Subcutaneous adipose tissue (tissue), 4 donors: ENCODE data around the gene RAB37. TPM values are rescaled to one million over a fixed set of nuclear protein-coding genes. Genes with fewer than 3 reads are reported as not detected.

Experiments used
- total RNA-seq, 4 donors: library from RNA; depleted of rRNA; stranded (reverse); fragments of >200 nt; gene quantifications; one replicate each; pipeline ENCODE4 v1.1.0, GENCODE V29; 2016
- TF ChIP-seq, protein P1 (sequence below): fragments of 450-650 bp; IDR thresholded peaks from one replicate; pipeline ENCODE4 v1.5.1; 2016; ENCODE audit warnings: low read depth, mild to moderate bottlenecking, control low read depth, antibody characterized with exemption, moderate library complexity

Gene RAB37
- total RNA-seq, 4 donors from 2014 or later = 1.0 to 2.4 (median 1.9) TPM; not detected in 1

DNA sequence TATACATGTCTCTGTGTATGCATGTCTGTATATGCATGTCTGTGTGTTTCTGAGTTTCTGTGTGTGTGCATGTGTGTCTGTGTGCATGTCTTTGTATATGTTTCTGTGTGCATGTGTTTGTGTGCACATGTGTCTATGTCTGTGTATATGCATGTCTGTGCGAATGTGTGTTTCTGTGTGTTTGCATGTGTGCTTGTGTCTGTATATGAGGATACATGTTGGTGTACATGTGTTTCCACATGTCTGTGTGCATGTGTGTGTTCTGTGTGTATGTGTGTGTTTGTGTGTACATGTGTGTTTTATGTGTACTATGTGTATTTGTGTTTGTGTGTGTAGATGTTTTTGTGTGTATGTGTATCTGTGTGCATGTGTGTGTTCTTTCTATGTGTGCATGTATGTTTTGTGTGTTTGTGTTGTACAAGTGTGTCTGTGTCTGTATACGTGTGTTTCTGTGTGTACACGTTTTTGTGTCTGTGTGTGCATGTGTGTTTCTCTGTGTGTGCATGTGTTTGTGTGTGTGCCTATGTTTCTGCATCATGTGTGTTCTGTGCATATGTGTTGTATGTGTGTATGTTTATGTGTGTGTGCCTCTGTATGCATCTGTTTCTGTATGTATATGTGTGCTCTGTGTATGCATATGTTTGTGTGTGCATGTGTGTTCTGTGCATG lies 8.9 kb upstream of the RAB37 start:
- TF ChIP-seq, protein P1, sequence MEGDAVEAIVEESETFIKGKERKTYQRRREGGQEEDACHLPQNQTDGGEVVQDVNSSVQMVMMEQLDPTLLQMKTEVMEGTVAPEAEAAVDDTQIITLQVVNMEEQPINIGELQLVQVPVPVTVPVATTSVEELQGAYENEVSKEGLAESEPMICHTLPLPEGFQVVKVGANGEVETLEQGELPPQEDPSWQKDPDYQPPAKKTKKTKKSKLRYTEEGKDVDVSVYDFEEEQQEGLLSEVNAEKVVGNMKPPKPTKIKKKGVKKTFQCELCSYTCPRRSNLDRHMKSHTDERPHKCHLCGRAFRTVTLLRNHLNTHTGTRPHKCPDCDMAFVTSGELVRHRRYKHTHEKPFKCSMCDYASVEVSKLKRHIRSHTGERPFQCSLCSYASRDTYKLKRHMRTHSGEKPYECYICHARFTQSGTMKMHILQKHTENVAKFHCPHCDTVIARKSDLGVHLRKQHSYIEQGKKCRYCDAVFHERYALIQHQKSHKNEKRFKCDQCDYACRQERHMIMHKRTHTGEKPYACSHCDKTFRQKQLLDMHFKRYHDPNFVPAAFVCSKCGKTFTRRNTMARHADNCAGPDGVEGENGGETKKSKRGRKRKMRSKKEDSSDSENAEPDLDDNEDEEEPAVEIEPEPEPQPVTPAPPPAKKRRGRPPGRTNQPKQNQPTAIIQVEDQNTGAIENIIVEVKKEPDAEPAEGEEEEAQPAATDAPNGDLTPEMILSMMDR = no peak

DNA sequence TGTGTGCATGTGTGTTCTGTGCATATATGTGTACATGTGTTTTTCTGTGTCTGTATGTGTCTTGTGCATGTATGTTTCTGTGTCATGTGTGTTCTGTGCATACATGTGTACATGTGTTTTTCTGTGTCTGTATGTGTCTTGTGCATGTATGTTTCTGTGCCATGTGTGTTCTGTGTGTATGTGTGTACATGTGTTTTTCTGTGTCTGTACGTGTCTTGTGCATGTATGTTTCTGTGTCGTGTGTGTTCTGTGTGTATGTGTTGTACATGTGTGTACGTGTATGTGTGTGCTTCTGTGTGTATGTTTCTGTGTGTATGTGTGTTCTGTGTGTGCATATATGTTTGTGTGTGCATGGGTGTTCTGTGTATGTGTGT lies 8.4 kb upstream of the RAB37 start:
- TF ChIP-seq, protein P1 = no peak

DNA sequence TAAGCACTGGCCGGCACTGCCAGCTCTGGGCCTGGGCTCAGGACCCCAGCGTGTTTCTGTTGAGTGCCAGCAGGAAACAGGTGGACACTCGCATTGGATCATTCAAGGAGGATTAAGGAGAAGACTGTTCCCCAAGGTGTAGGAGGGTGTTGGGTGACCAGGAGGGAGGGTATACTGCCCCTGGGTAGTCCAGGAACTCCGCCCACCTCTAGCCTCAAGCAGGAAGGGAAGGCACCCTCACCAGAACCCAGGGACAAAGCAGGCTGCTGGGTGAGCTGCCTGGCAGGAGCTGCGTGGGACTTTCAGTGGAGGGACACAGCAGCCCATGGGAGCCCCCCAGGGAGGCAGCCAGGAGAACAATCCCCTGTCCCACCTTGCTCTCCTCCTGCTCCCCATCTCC lies 7.7 kb upstream of the RAB37 start:
- TF ChIP-seq, protein P1 = no peak

DNA sequence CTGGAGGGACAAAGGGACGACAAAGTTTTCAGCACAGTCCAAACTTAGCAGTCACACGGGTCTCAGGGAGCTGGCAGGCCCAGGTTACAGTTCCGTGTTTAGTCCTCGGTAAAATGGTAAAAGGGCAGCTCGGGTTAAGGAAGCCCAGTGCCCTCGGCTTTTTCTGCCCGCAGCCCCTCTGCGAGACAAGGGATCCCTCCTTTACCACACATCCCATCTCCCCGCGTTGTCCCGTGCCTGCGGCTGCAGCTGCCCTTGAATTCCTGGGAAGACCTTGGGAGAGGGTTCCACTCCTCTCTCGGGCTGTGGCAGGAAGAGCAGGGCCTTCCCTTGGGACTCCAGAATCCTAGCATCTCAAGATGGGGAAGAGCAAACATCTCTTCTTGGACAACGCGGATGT lies 7.2 kb upstream of the RAB37 start:
- TF ChIP-seq, protein P1 = no peak

DNA sequence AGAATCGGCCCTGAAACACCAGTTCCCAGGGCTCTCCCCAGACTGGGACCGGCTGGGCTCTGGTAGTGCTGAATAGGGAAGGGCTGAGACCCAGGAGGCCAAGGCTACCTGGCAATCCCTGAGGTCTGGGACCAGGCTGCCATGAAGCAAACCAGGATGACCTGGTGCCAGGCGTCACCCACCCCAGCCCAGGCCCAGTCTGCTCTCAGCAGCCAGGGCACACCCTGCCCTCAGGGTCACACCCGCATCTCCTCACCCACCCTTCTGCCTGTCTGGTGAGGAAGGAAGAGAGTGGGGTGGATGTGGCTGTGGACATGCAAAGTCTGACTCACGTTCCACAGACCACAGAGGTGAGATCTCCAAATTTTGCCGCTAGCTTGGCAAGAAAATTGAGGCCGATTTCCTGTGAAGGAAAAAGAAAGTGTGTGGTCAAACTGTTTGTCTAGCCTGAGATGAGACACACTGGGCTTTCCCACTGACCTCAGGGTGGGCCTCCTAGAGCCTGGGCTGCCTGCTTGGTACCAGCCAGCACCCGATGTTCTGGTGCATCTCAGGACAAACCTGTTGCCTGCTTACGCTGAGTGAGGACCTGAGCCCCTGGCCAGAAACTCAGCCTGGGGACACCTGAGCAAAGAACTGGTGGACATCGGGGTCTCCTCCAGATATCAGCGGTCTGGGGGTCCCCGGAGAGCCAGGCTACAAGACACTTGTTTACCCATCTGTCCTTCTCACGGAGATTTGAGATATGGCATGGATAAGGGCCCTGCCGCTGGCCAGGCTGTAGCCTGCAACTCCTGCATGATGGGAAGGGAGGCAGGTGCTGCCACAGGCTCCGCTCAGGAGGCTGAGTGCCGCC lies 6.3 kb upstream of the RAB37 start:
- TF ChIP-seq, protein P1 = no peak

DNA sequence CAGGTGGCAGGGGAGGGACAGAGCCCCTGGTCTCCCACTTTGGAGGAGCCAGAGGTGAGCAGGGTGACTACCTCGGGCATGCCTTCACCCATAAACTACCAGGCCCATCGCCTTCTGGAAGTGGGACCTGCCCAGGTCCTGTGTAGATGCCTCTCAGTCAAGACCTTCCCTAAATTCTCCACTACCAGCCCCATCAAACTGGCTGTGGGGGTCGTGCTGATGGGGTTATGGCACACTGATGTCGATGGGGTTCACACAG lies 5.8 kb upstream of the RAB37 start:
- TF ChIP-seq, protein P1 = no peak

DNA sequence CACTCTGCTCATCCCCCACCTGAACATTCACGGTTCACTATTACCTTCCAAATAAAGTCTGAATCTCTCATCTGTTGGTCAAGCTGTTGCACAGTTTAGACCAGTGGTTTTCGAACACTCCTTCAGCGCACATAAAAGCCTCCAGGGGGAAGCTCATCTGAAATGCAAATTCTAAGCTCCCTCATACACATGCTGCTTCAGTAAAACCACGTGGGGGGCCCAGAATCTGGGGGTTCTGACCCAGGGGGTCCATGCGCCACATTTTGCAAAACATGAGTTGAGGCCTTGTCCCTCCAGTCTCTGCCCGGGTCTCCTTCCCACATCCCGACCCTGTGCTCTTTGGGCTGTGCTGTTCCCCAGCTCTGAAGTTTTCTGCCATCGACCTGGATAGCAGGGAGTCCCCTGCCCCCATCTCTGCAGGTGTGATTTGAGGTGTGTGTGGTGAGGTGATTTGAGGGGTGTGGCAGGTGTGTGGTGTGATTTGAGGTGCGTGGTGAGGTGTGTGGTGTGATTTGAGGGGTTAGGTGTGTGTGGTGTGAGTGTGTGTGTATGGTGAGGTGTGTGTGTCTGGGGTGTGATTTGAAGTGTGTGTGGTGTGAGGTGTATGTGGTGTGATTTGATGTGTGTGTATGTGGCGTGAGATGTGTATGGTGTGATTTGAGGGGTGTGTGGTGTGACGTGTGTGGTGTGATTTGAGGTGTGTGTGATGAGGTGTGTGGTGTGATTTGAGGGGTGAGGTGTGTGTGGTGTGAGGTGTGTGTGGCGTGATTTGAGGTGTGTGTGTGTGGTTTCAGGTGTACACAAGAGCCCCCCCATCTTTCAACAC lies 4.8 kb upstream of the RAB37 start:
- TF ChIP-seq, protein P1 = no peak
